ENCODE data around the gene FHL1.
"Not testable (repeated sequence)": the region's sequence is repeated elsewhere in the genome, so short reads cannot be mapped to it uniquely, and the experiment has no call there.

Gene FHL1

DNA sequence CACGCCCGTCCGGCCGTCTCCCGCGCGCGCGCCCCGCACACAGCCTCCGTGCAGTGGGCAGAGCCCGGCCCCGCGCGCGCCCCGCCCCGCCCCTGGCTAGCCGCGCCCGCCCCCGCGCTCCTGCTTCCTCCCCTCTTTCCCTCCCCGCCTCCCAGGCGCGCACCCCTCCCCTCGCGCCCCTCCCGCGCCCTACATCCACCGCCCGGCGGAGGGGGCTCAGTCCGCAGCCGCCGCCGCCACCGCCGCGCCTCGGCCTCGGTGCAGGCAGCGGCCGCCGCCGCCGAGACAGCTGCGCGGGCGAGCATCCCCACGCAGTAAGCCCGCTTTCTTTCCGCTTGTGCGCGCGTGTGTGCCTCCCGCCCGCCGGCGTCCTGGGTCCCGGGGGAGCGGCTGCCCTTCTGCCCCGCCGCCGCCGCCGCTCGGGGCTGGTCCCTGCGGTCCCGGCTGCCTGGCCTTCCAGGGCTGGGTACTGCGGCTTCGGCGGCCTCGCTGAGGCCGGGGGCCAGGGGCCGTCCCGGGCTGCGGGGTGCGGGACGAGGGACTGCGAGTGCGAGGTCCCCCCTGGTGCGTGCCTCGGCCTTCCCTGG is at the start of gene FHL1:
FHL1 (plus strand) TSS at position 219 of the 587 bp plus-strand sequence.
- H3K4me3 ChIP-seq (ENCODE audit: control insufficient read depth, low read depth, low read length): peak within 1 kb of the TSS; percentile 53
- no peak for DNase-seq (ENCODE audit: low read depth)
- TF ChIP-seq, protein P1, sequence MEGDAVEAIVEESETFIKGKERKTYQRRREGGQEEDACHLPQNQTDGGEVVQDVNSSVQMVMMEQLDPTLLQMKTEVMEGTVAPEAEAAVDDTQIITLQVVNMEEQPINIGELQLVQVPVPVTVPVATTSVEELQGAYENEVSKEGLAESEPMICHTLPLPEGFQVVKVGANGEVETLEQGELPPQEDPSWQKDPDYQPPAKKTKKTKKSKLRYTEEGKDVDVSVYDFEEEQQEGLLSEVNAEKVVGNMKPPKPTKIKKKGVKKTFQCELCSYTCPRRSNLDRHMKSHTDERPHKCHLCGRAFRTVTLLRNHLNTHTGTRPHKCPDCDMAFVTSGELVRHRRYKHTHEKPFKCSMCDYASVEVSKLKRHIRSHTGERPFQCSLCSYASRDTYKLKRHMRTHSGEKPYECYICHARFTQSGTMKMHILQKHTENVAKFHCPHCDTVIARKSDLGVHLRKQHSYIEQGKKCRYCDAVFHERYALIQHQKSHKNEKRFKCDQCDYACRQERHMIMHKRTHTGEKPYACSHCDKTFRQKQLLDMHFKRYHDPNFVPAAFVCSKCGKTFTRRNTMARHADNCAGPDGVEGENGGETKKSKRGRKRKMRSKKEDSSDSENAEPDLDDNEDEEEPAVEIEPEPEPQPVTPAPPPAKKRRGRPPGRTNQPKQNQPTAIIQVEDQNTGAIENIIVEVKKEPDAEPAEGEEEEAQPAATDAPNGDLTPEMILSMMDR (IDR thresholded peaks at IDR 0.05; ENCODE audit: control insufficient read depth, insufficient read depth, low read depth, low read length, missing control alignments): no peak

DNA sequence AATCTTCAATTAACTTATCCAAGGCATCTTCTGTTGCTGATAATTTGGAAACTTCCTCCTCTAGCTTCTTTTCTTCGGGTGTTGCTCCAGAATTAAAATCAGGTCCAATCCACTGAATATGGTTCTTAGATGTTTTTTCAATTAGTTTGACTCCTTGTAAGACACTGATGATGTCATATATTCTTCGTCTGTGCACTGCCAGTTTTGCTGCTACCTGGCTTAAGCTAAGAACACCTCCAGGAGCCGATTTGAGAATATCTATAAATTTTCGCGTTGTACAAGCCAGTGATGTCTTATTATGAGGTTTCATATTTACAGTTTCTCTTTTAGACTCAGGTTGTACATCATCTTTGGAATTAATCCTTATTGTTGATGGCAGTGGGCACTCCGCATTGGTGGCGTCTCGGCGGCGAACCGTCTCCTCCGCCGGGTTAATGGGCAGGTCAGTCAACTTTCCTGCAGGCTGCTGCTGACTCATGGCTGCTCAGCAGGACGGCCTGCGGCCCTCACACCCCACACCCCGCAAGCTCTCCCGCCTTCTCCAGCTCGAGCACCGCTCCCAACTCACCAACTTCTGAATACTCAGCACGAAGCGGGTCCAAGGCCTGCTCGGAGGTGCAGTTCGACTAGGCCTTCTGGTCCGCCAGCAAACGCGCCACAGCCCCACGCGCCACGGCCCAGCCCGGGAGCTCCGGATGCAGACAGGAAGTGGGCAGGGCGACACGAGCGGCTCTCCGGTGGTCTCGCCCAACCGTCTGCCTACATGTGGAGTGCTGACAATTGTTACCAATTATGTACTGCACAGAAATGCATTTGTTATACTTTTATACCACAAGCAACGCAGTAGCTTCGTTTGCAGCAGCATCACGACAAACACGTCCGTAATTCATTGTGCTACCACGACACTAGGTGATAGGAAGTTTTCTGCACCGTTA is 49.2 kb upstream of the FHL1 start:
- DNase-seq (ENCODE audit: low read depth): no peak
- TF ChIP-seq, protein P1 (IDR thresholded peaks at IDR 0.05; ENCODE audit: control insufficient read depth, insufficient read depth, low read depth, low read length, missing control alignments): no peak
- no peak overlapping the region for H3K4me3 ChIP-seq (ENCODE audit: control insufficient read depth, low read depth, low read length)

DNA sequence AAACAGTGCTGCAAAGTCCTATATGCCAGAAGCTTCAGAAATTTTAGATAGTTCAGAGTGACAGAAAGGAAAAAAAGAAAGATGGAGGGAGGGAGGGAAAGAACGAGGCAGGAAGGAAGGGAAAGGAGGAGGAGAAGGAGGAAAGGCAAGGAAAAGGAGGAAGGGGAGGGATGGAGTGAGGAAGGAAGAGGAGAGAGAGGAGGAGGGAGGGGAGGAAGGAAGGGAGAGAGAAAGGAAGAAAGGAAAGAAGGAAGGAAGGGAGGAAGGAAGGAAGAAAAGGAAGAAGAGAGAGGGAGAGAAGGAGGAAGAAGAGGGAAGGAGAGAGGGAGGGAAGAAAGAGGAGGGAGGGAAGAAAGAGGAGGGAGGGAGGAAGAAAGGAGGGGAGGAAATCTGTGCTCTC is 42.4 kb upstream of the FHL1 start:
- DNase-seq (ENCODE audit: low read depth): no peak
- no peak overlapping the region for H3K4me3 ChIP-seq (ENCODE audit: control insufficient read depth, low read depth, low read length)
- TF ChIP-seq, protein P1 (IDR thresholded peaks at IDR 0.05; ENCODE audit: control insufficient read depth, insufficient read depth, low read depth, low read length, missing control alignments): no peak

DNA sequence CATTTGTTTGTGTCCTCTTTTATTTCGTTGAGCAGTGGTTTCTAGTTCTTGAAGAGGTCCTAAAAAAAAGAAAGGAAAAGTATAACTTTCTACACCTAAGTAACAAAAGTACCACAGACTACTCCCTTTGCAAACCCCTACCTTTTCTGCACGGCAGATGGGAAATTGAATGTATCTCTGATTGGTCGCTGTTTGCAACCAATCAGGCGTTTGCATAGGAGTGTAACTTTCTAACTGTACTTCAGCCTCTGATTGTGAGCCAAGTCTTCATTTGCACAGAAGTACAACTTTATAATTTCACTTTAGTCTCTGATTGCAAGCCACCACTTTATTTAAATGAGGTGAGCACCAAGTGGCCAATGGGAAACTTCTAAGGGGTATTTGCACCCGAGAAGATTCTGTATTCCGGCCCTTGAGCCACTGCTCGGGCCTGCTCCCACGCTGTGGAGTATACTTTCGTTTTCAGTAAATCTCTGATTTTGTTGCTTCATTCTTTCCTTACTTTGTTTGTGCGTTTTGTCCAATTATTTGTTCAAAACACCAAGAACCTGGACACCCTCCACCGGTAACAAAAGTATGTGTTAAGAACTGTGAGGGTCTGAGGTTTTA is 40.3 kb upstream of the FHL1 start:
- DNase-seq (ENCODE audit: low read depth): no peak
- H3K4me3 ChIP-seq (ENCODE audit: control insufficient read depth, low read depth, low read length): no peak overlapping the region
- TF ChIP-seq, protein P1 (IDR thresholded peaks at IDR 0.05; ENCODE audit: control insufficient read depth, insufficient read depth, low read depth, low read length, missing control alignments): no peak

DNA sequence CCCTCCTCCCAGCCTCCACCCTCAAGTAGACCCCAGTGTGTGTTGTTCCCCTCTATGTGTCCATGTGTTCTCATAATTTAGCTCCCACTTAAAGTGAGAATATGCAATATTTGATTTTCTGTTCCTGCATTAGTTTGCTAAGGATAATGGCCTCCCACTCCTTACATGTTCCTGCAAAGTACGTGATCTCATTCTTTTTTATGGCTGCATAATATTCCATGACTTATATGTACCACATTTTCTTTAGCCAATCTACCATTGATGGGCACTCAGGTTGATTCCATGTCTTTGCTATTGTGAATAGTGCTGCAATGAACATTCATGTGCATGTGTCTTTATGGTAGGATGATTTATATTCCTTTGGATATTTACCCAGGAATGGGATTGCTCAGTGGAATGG is 38.4 kb upstream of the FHL1 start:
- DNase-seq (ENCODE audit: low read depth); H3K4me3 ChIP-seq (ENCODE audit: control insufficient read depth, low read depth, low read length): not testable (repeated sequence)

DNA sequence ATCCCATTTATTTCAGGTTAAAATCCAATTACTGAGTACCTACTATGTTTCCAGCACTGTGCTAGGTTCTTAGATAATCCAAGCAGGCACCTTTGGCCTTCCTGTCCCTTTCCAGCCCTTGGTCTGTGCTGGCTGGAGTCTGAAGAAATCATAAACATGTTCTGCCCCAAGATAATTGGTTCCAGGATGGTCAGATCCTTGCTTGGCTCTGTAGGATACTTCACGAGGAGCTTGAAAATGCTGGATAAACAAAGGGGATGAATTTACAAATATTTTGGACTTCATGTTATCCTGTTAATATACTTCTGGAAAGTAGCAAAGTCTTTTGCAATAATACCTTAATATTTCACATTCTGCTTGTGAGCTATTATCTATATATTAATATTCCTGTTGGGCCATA is 35.0 kb upstream of the FHL1 start:
- no peak overlapping the region for H3K4me3 ChIP-seq (ENCODE audit: control insufficient read depth, low read depth, low read length)
- TF ChIP-seq, protein P1 (IDR thresholded peaks at IDR 0.05; ENCODE audit: control insufficient read depth, insufficient read depth, low read depth, low read length, missing control alignments): no peak
- no peak for DNase-seq (ENCODE audit: low read depth)

DNA sequence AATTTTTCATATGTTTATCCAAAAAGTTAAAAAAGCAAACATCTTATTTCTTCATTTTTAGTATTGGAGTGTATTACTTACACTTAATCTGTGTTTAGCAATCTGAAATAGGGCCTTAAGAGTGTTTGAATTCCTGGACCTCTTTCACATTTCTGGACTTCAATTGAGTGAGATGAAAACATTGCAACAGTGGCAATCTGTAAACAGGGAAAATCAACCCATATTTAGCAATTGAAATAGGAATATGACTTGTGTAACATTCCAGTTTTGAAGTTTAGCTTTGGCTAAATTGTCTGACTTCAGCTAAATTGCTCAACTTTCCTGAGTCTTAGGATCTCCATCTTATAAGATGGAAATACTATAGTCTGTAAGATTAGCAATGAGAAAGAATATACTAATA is 34.6 kb upstream of the FHL1 start:
- TF ChIP-seq, protein P1 (IDR thresholded peaks at IDR 0.05; ENCODE audit: control insufficient read depth, insufficient read depth, low read depth, low read length, missing control alignments): no peak
- DNase-seq (ENCODE audit: low read depth): no peak
- no peak overlapping the region for H3K4me3 ChIP-seq (ENCODE audit: control insufficient read depth, low read depth, low read length)

Data from AG09309 (cell line).